ENCODE results near the gene CRY2.
"Not testable (repeated sequence)": the region's sequence is repeated elsewhere in the genome, so short reads cannot be mapped to it uniquely, and the experiment has no call there.

The CRY2 gene

GRCh38 chr11:45846974-45847910 is at the start of gene CRY2:
Gene CRY2 (plus strand): TSS chr11:45847475. CDS start chr11:45847491, 16 bp downstream.
- DNase-seq (ENCODE audit: low read depth, low spot score) = peak; percentile 95

- no peak for DNase-seq (ENCODE audit: low read depth, low spot score)
These were observed 48.4 kb upstream of the CRY2 start for GRCh38 chr11:45798793-45799441.

- no peak for DNase-seq (ENCODE audit: low read depth, low spot score)
These were observed 47.7 kb upstream of the CRY2 start for GRCh38 chr11:45799562-45799961.

GRCh38 chr11:45800261-45800660 is 47.0 kb upstream of the CRY2 start:
- DNase-seq (ENCODE audit: low read depth, low spot score) = no peak

- no peak for DNase-seq (ENCODE audit: low read depth, low spot score)
These were observed 45.5 kb upstream of the CRY2 start for GRCh38 chr11:45801723-45802315.

GRCh38 chr11:45802531-45803317 is 44.6 kb upstream of the CRY2 start:
- DNase-seq (ENCODE audit: low read depth, low spot score) = no peak

GRCh38 chr11:45803971-45804760 is 43.1 kb upstream of the CRY2 start:
- no peak for DNase-seq (ENCODE audit: low read depth, low spot score)

GRCh38 chr11:45804761-45805304 is 42.4 kb upstream of the CRY2 start, which contains the start of gene SLC35C1:
Gene SLC35C1 (plus strand): TSS chr11:45805149. CDS start chr11:45805802, 653 bp downstream.
- DNase-seq (ENCODE audit: low read depth, low spot score) = peak; percentile 83

- no peak for DNase-seq (ENCODE audit: low read depth, low spot score)
These were observed 41.8 kb upstream of the CRY2 start for GRCh38 chr11:45805305-45806071.

- no peak for DNase-seq (ENCODE audit: low read depth, low spot score)
These were observed 41.0 kb upstream of the CRY2 start for GRCh38 chr11:45806072-45806933.

GRCh38 chr11:45806937-45807791 is 40.1 kb upstream of the CRY2 start:
- DNase-seq (ENCODE audit: low read depth, low spot score) = no peak

GRCh38 chr11:45807792-45808238 is 39.5 kb upstream of the CRY2 start:
- no peak for DNase-seq (ENCODE audit: low read depth, low spot score)

GRCh38 chr11:45808427-45808826 is 38.8 kb upstream of the CRY2 start:
- DNase-seq (ENCODE audit: low read depth, low spot score) = not testable (repeated sequence)

- DNase-seq (ENCODE audit: low read depth, low spot score) = no peak
These were observed 37.5 kb upstream of the CRY2 start for GRCh38 chr11:45809456-45810395.

- no peak for DNase-seq (ENCODE audit: low read depth, low spot score)
These were observed 36.7 kb upstream of the CRY2 start for GRCh38 chr11:45810431-45811108.

- DNase-seq (ENCODE audit: low read depth, low spot score) = no peak
These were observed 36.2 kb upstream of the CRY2 start for GRCh38 chr11:45811109-45811435.
